HEK293 (cell line): ENCODE measurements around the gene LRP1B.

Source experiments
- BCL11A ChIP-seq: fragments of 450-650 bp; formaldehyde crosslinking; IDR thresholded peaks from 2 replicates; pipeline ENCODE4 v1.5.1; 2016; ENCODE audit warnings: low read depth, missing biosample characterization, missing genetic modification characterization
- CTCF ChIP-seq: fragments of 450-650 bp; formaldehyde crosslinking; IDR thresholded peaks from 2 replicates; pipeline ENCODE4 v1.5.1; 2016; ENCODE audit warnings: missing biosample characterization, missing genetic modification characterization
- PATZ1 ChIP-seq: fragments of 450-650 bp; formaldehyde crosslinking; IDR thresholded peaks from 2 replicates; pipeline ENCODE4 v1.5.1; 2016; ENCODE audit warnings: missing biosample characterization, missing genetic modification characterization
- PRDM1 ChIP-seq: fragments of 450-650 bp; formaldehyde crosslinking; IDR thresholded peaks from 2 replicates; pipeline ENCODE4; 2016; ENCODE audit warnings: missing biosample characterization, missing genetic modification characterization
- ZNF112 ChIP-seq: fragments of 450-650 bp; formaldehyde crosslinking; IDR thresholded peaks from 2 replicates; pipeline ENCODE4 v1.5.0; 2017; ENCODE audit warnings: missing biosample characterization, missing genetic modification characterization
- ZNF146 ChIP-seq: fragments of 450-650 bp; formaldehyde crosslinking; IDR thresholded peaks from 2 replicates; pipeline ENCODE4 v1.5.1; 2016; ENCODE audit warnings: missing biosample characterization, missing genetic modification characterization
- ZNF18 ChIP-seq: fragments of 450-650 bp; formaldehyde crosslinking; IDR thresholded peaks from 2 replicates; pipeline ENCODE4 v1.5.1; 2016; ENCODE audit warnings: missing biosample characterization, missing genetic modification characterization
- ZNF473 ChIP-seq: fragments of 450-650 bp; formaldehyde crosslinking; IDR thresholded peaks from 2 replicates; pipeline ENCODE4 v1.5.1; 2017; ENCODE audit warnings: missing biosample characterization, missing genetic modification characterization
- ZNF561 ChIP-seq: fragments of 450-650 bp; IDR thresholded peaks from 2 replicates; pipeline ENCODE4 v1.5.1; 2018; ENCODE audit warnings: missing biosample characterization, missing genetic modification characterization, borderline replicate concordance
- ZNF747 ChIP-seq: fragments of 450-650 bp; formaldehyde crosslinking; IDR thresholded peaks from 2 replicates; pipeline ENCODE4 v1.5.1; 2016; ENCODE audit warnings: missing biosample characterization, missing genetic modification characterization
- ZNF76 ChIP-seq: fragments of 450-650 bp; formaldehyde crosslinking; IDR thresholded peaks from 2 replicates; pipeline ENCODE4; 2016; ENCODE audit warnings: low read depth, missing biosample characterization, missing genetic modification characterization, borderline replicate concordance

GRCh38 chr2:141475801-141476200 lies 655.0 kb downstream of the LRP1B start:
- TF ChIP-seq BCL11A = no peak
- no peak for TF ChIP-seq ZNF747 (tag by site-specific recombination)
- TF ChIP-seq ZNF76 = no peak
- TF ChIP-seq ZNF561 (tag by site-specific recombination) = no peak
- TF ChIP-seq CTCF (tag by site-specific recombination) = no peak
- TF ChIP-seq ZNF473 = no peak
- no peak for TF ChIP-seq PRDM1 (tag by site-specific recombination)
- no peak for TF ChIP-seq ZNF112 (tag by site-specific recombination)
- no peak for TF ChIP-seq ZNF18 (tag by site-specific recombination)
- no peak for TF ChIP-seq ZNF146 (tag by site-specific recombination)
- no peak for TF ChIP-seq PATZ1 (tag by site-specific recombination)
